Left lung (tissue), 10 donors: ENCODE measurements around the gene PI4KA. TPM values are rescaled to one million over a fixed set of nuclear protein-coding genes. Genes with fewer than 3 reads are reported as not detected.
"Not testable (repeated sequence)": the region's sequence is repeated elsewhere in the genome, so short reads cannot be mapped to it uniquely, and the experiment has no call there.

Experiments
- ATAC-seq: fragments of 200-7000 bp; cut with Tn5 transposase; one replicate; pipeline ENCODE4 v1.9.1; 2020; ENCODE audit warnings: moderate library complexity
- DNase-seq, 4 donors: peaks; one replicate each; pipeline ENCODE4 v3.0.0-alpha.2; 2013 to 2020
- H3K27ac ChIP-seq, 2 donors: fragments of 200-600 bp; sonication (generic) in 1 of 2; one replicate each; pipeline versions ENCODE4 v1.5.0 to v1.8.0; 2020 to 2021
- H3K27me3 ChIP-seq, 2 donors: fragments of 200-600 bp; sonication (generic) in 1 of 2; one replicate each; pipeline versions ENCODE4 v1.5.0 to v1.8.0; 2020 to 2021
- H3K36me3 ChIP-seq, 2 donors: fragments of 200-600 bp; sonication (generic) in 1 of 2; one replicate each; pipeline versions ENCODE4 v1.5.0 to v1.8.0; 2020 to 2021
- H3K4me1 ChIP-seq, 2 donors: fragments of 200-600 bp; one replicate each; pipeline ENCODE4 v1.8.0; 2021
- H3K4me3 ChIP-seq, 2 donors: fragments of 200-600 bp; sonication (generic) in 1 of 2; one replicate each; pipeline versions ENCODE4 v1.5.0 to v1.8.0; 2020 to 2021; ENCODE audit warnings: mild to moderate bottlenecking in 1 of 2
- H3K9me3 ChIP-seq, 2 donors: fragments of 200-600 bp; sonication (generic) in 1 of 2; one replicate each; pipeline versions ENCODE4 v1.5.0 to v1.8.0; 2020 to 2021
- CTCF ChIP-seq, 2 donors: fragments of 200-600 bp; sonication (generic) in 1 of 2; IDR thresholded peaks; one replicate each; pipeline versions ENCODE4 v1.5.0 to v1.8.0; 2021; ENCODE audit warnings: antibody characterized with exemption in 2 of 2
- intact Hi-C, 2 donors: fragments of 100-400 bp; cut with DNase I; formaldehyde crosslinking; loops; one replicate each; pipeline versions ENCODE4 v1.11.2 to v1.14.2; 2022
- polyA plus RNA-seq, 6 donors: library from polyadenylated mRNA; unstranded; fragments of 120-200 nt; gene quantifications; one replicate each; pipeline ENCODE4 v1.2.1, GENCODE V29; 2013; ENCODE audit not compliant: insufficient read length in 6 of 6
- total RNA-seq, 2 donors: library from RNA; stranded (reverse); fragmentation: NEBNext Ultra II Directional; extraction: Animal tissue kit (Norgen Biotek cat#: 25700); gene quantifications; one replicate each; pipeline ENCODE4 v1.2.1, GENCODE V29; 2021
- donor health status: DM: no; HTN: yes; CAD: no.
- donor health status: DM: no; HTN: no; CAD: no.

Gene PI4KA
- total and polyA plus RNA-seq, 8 donors, result 60.5 to 108 (median 70.0) TPM

GRCh38 chr22:20738394-20739089 lies 120.1 kb downstream of the PI4KA start:
- no peaks in the 10 kb centered on the region for H3K9me3 ChIP-seq
- no peak for TF ChIP-seq CTCF (IDR thresholded peaks at IDR 0.05)
- intact Hi-C loops, result no loop called here
- peaks cover 0 to 47% of the 10 kb centered on the region in 2 donors for H3K36me3 ChIP-seq
- H3K27ac ChIP-seq, result peak overlapping the region in 1 of 2 donors; percentile 53
- no peak overlapping the region for H3K4me3 ChIP-seq
- DNase-seq (no peak), ATAC-seq (peak; percentile 32)
- no peaks in the 10 kb centered on the region for H3K27me3 ChIP-seq
- peaks cover 0 to 10% of the 10 kb centered on the region in 2 donors for H3K4me1 ChIP-seq

GRCh38 chr22:20736891-20737290 lies 121.7 kb downstream of the PI4KA start:
- ATAC-seq, result not testable (repeated sequence)

GRCh38 chr22:20735356-20736162 lies 123.1 kb downstream of the PI4KA start:
- intact Hi-C loops, DNase-seq, ATAC-seq, H3K27me3 ChIP-seq, H3K9me3 ChIP-seq, H3K4me3 ChIP-seq, H3K27ac ChIP-seq: not testable (repeated sequence)
- Histone ChIP-seq H3K36me3 (peaks cover 0 to 38% of the 10 kb centered on the region in 2 donors), H3K4me1 (peaks cover 0 to 10% of the 10 kb centered on the region in 2 donors)

More at GRCh38 chr22:20736891-20737290, 121.7 kb downstream of the PI4KA start:
- Histone ChIP-seq H3K36me3 (peaks cover 0 to 43% of the 10 kb centered on the region in 2 donors), H3K4me1 (peaks cover 0 to 10% of the 10 kb centered on the region in 2 donors)
- DNase-seq, H3K27ac ChIP-seq, H3K27me3 ChIP-seq, H3K9me3 ChIP-seq, intact Hi-C loops, H3K4me3 ChIP-seq: not testable (repeated sequence)

GRCh38 chr22:20732431-20732830 lies 126.2 kb downstream of the PI4KA start:
- H3K4me3 ChIP-seq, intact Hi-C loops, ATAC-seq, H3K27ac ChIP-seq, H3K27me3 ChIP-seq, H3K4me1 ChIP-seq, H3K9me3 ChIP-seq: not testable (repeated sequence)
- peak in 1 of 4 donors; percentile 6 for DNase-seq
- peaks cover 0 to 56% of the 10 kb centered on the region in 2 donors for H3K36me3 ChIP-seq

GRCh38 chr22:20729194-20729593 lies 129.4 kb downstream of the PI4KA start:
- peaks cover 0 to 84% of the 10 kb centered on the region in 2 donors for H3K36me3 ChIP-seq

More at GRCh38 chr22:20729194-20729593, 129.4 kb downstream of the PI4KA start:
- intact Hi-C loops, result loop anchor here in 1 of 2 donors (10.0 kb wide), 1 partner anchor 56 kb away; no protein-coding TSS in a partner anchor
- ATAC-seq (no peak), DNase-seq (peak in 1 of 4 donors; percentile 54)
- H3K27ac ChIP-seq, result no peak overlapping the region
- H3K27me3 ChIP-seq, result no peaks in the 10 kb centered on the region
- TF ChIP-seq CTCF (IDR thresholded peaks at IDR 0.05), result no peak
- no peaks in the 10 kb centered on the region for H3K4me1 ChIP-seq
- H3K9me3 ChIP-seq, result no peaks in the 10 kb centered on the region
- H3K4me3 ChIP-seq, result no peak overlapping the region
